ENCODE data around the gene VASH2. TPM values are rescaled to one million over a fixed set of nuclear protein-coding genes. Genes with fewer than 3 reads are reported as not detected.
"Not testable (repeated sequence)": the region's sequence is repeated elsewhere in the genome, so short reads cannot be mapped to it uniquely, and the experiment has no call there.

Gene VASH2
- total RNA-seq (2014; rRNA removed; shearing (Covaris generic)): 50.9 and 74.6 TPM in 2 replicates

DNA sequence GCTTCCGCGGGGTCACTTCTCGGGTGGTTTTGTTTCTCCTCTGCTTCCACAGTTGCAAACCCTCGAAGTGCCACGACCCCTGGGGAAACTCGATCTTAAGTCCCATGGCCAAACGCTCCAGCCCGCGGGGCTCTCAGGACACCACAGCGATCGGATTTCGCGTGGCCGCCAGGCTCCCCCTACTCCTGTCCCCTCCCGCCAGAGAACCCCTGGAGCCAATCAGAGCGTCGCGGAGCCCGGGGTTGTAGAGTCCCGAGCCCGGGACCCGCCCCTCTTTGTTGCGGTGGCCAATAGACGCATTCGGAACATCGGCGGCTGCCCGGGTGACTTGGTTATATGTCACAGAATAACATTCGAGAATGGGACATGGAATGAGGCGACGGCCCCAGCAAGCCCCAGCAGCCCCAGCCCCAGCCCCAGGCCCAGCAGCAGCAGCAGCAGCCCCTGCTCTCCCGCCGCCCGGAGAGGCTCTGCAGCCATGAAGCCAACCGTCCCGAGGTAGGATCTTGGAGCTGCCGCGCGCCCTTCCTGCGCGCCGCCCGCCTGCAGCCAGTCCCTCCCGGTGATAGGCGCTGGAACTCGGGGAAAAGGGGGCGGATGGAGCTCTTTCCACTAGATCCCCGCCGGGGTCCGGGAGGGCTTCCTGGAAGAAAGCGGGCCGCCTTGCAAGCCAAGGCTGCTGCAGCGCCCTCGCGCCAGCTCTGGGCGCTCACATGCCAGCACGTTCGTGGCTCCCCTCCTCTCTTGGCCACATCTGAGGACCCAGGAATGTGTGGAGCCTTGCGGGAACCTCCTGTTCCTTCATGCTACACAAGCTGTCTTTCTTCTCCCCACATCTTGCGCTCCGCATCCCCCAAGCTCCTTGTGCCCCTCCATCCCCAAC is at the start of gene VASH2:
TSS of gene VASH2 (plus strand) at position 299 of the 883 bp plus-strand sequence. CDS start 1,002 bp downstream, outside the sequence.
- peak; percentile 98 for DNase-seq
- peaks cover 19% of the 10 kb centered on the region for H3K36me3 ChIP-seq (replicated peaks; ENCODE audit: control insufficient read depth, insufficient read depth, low read length)
- H3K27me3 ChIP-seq (ENCODE audit: control insufficient read depth, insufficient read depth, low read length): peaks cover 13% of the 10 kb centered on the region
- peak within 1 kb of the TSS; percentile 95 for H3K4me3 ChIP-seq (ENCODE audit: insufficient read depth, low read depth, low read length)

- DNase-seq: no peak
- Histone ChIP-seq H3K36me3 (replicated peaks; ENCODE audit: control insufficient read depth, insufficient read depth, low read length) (peaks cover 18% of the 10 kb centered on the region), H3K27me3 (ENCODE audit: control insufficient read depth, insufficient read depth, low read length) (no peaks in the 10 kb centered on the region), H3K4me3 (ENCODE audit: insufficient read depth, low read depth, low read length) (no peak overlapping the region)
Observed at GRCh38 chr1:212901290-212901689, 49.1 kb upstream of the VASH2 start.

DNA sequence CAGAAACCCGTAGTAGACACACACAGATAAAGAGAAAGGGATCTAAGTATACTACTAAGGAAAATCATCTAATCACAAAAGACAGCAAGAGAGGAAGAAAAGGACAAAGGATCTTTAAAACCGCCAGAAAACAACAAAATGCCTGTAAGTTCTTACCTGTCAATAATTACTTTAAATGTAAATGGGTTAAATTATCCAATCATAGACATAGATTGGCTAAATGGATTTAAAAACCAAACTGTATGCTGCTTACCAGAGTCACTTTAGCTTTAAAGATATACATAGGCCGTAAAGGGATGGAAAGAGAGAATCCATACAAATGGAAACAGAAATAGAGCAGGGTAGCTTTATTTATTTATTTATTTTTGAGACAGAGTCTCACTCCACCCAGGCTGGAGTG is 48.3 kb upstream of the VASH2 start:
- Histone ChIP-seq H3K36me3 (replicated peaks; ENCODE audit: control insufficient read depth, insufficient read depth, low read length) (peaks cover 17% of the 10 kb centered on the region), H3K27me3 (ENCODE audit: control insufficient read depth, insufficient read depth, low read length) (no peaks in the 10 kb centered on the region), H3K4me3 (ENCODE audit: insufficient read depth, low read depth, low read length) (no peak overlapping the region)
- no peak for DNase-seq

GRCh38 chr1:212903664-212904063 is 46.7 kb upstream of the VASH2 start:
- Histone ChIP-seq H3K4me3 (ENCODE audit: insufficient read depth, low read depth, low read length) (no peak overlapping the region), H3K27me3 (ENCODE audit: control insufficient read depth, insufficient read depth, low read length) (no peaks in the 10 kb centered on the region), H3K36me3 (replicated peaks; ENCODE audit: control insufficient read depth, insufficient read depth, low read length) (peaks cover 23% of the 10 kb centered on the region)
- no peak for DNase-seq

GRCh38 chr1:212908071-212908470 is 42.3 kb upstream of the VASH2 start:
- H3K4me3 ChIP-seq (ENCODE audit: insufficient read depth, low read depth, low read length); H3K27me3 ChIP-seq (ENCODE audit: control insufficient read depth, insufficient read depth, low read length); H3K36me3 ChIP-seq (replicated peaks; ENCODE audit: control insufficient read depth, insufficient read depth, low read length); DNase-seq: not testable (repeated sequence)

DNA sequence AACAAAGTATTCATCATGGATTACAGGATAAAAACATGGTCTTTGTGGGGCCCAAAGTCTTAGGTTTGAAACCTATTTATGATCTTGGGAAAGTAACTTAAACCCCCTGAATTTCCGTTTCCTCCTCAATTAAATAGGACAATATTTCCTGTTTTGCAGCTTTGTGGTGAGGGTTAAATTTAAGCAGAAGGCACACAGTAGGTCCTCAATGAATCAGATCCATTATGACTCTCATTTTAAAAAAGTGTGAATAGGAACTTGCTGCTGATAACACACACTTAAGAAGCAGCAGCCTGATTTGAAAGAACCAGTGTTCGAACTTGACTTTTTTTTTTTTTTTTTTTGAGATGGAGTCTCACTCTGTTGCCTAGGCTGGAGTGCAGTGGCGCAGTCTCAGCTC is 41.4 kb upstream of the VASH2 start:
- no peak for DNase-seq
- Histone ChIP-seq H3K36me3 (replicated peaks; ENCODE audit: control insufficient read depth, insufficient read depth, low read length) (peaks cover 10% of the 10 kb centered on the region), H3K4me3 (ENCODE audit: insufficient read depth, low read depth, low read length) (no peak overlapping the region), H3K27me3 (ENCODE audit: control insufficient read depth, insufficient read depth, low read length) (no peaks in the 10 kb centered on the region)

DNA sequence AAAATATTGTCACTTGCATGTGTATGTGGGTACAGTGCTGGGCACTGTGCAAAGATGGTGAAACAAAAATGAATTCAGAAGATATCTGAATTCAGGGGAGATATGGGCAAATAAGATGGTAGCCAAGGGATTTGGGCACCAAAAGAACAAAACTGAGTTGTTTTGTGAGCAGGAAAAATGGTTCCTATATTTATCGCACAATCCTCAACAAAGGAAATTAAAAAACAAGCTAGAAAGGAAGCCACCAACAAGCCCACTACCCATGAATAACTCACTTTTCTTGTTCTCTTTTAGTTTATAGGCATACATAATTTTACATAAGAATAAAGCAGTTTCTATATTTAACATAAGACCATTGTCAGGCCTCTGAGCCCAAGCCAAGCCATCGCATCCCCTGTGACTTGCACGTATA is 40.7 kb upstream of the VASH2 start:
- peak overlapping the region; percentile 2; the same call in 1 of the 2 replicates for H3K4me3 ChIP-seq (ENCODE audit: insufficient read depth, low read depth, low read length)
- DNase-seq: no peak

GRCh38 chr1:212910213-212910612 is 40.1 kb upstream of the VASH2 start:
- peak overlapping the region; percentile 58 for H3K4me3 ChIP-seq (ENCODE audit: insufficient read depth, low read depth, low read length)
- not testable (repeated sequence) for DNase-seq; H3K27me3 ChIP-seq (ENCODE audit: control insufficient read depth, insufficient read depth, low read length); H3K36me3 ChIP-seq (replicated peaks; ENCODE audit: control insufficient read depth, insufficient read depth, low read length)

More for the DNA sequence above, 40.7 kb upstream of the VASH2 start:
- H3K27me3 ChIP-seq (ENCODE audit: control insufficient read depth, insufficient read depth, low read length): no peaks in the 10 kb centered on the region
- peaks cover 10% of the 10 kb centered on the region for H3K36me3 ChIP-seq (replicated peaks; ENCODE audit: control insufficient read depth, insufficient read depth, low read length)

- peak overlapping the region; percentile 49 for H3K4me3 ChIP-seq (ENCODE audit: insufficient read depth, low read depth, low read length)
- not testable (repeated sequence) for H3K36me3 ChIP-seq (replicated peaks; ENCODE audit: control insufficient read depth, insufficient read depth, low read length); DNase-seq; H3K27me3 ChIP-seq (ENCODE audit: control insufficient read depth, insufficient read depth, low read length)
Observed at GRCh38 chr1:212913638-212914037, 36.7 kb upstream of the VASH2 start.

- H3K4me3 ChIP-seq (ENCODE audit: insufficient read depth, low read depth, low read length); DNase-seq; H3K27me3 ChIP-seq (ENCODE audit: control insufficient read depth, insufficient read depth, low read length); H3K36me3 ChIP-seq (replicated peaks; ENCODE audit: control insufficient read depth, insufficient read depth, low read length): not testable (repeated sequence)
Observed at GRCh38 chr1:212914110-212914509, 36.2 kb upstream of the VASH2 start.

GRCh38 chr1:212914789-212915188 is 35.6 kb upstream of the VASH2 start:
- Histone ChIP-seq H3K36me3 (replicated peaks; ENCODE audit: control insufficient read depth, insufficient read depth, low read length) (peaks cover 3% of the 10 kb centered on the region; the same call in 1 of the 2 replicates), H3K27me3 (ENCODE audit: control insufficient read depth, insufficient read depth, low read length) (no peaks in the 10 kb centered on the region), H3K4me3 (ENCODE audit: insufficient read depth, low read depth, low read length) (peak overlapping the region; percentile 22)
- DNase-seq: peak; percentile 54

- peak; percentile 77 for DNase-seq
- H3K36me3 ChIP-seq (replicated peaks; ENCODE audit: control insufficient read depth, insufficient read depth, low read length): peaks cover 3% of the 10 kb centered on the region; the same call in 1 of the 2 replicates
- H3K27me3 ChIP-seq (ENCODE audit: control insufficient read depth, insufficient read depth, low read length): no peaks in the 10 kb centered on the region
- peak overlapping the region; percentile 22; the same call in 1 of the 2 replicates for H3K4me3 ChIP-seq (ENCODE audit: insufficient read depth, low read depth, low read length)
Observed at GRCh38 chr1:212915245-212916091, 34.9 kb upstream of the VASH2 start.

DNA sequence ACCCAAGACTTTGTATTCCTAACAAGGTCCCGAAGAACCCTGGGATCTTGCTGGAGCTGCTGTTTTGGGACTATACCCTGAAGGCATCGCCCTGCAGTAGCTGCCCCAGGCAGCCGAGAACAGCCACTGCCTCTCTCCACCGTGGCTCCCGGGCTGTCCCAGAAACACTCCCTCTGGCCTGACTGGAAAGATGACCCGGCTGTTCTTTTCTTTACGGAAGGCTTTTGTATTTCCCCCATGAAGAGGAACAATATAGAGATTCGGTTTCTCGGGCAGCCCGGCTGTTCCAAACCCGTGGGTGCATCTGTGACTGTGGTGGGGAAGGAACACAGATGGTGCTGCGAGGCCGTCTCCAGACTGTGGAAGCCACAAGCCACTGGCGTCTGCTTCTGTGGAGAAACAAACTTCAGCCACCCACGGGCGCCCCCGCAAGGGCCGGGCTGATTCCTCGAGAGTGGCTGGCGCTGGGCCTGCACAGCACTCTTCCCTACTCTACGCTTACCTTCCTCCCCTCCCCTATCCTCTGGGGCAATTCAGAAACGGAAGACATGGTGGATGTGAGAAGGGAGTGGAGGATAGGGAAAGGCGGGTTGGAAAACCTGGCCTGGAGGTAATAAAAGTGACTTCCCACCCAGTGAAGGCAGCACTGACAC is 33.7 kb upstream of the VASH2 start:
- Histone ChIP-seq H3K4me3 (ENCODE audit: insufficient read depth, low read depth, low read length) (peak overlapping the region; percentile 10; the same call in 1 of the 2 replicates), H3K27me3 (ENCODE audit: control insufficient read depth, insufficient read depth, low read length) (no peaks in the 10 kb centered on the region), H3K36me3 (replicated peaks; ENCODE audit: control insufficient read depth, insufficient read depth, low read length) (peaks cover 3% of the 10 kb centered on the region; the same call in 1 of the 2 replicates)
- DNase-seq: peak; percentile 74

DNA sequence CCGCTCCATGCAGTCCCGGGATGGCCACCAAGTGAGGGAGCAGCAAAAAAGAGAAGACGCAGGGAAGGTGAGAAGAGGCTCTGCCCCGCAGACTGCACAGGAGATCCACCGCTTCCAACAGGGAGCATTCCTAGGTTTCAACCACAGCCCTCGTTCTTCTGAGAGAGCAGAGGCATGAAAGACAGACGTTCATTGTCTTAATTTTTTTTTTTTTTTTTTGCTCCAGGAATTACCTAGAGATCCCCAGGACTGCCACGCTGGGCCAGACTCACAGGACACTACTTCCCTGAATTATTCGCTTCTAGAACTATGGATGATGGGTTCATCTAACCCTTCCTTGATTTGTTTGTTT is 33.2 kb upstream of the VASH2 start:
- Histone ChIP-seq H3K36me3 (replicated peaks; ENCODE audit: control insufficient read depth, insufficient read depth, low read length) (peaks cover 3% of the 10 kb centered on the region; the same call in 1 of the 2 replicates), H3K27me3 (ENCODE audit: control insufficient read depth, insufficient read depth, low read length) (no peaks in the 10 kb centered on the region), H3K4me3 (ENCODE audit: insufficient read depth, low read depth, low read length) (no peak overlapping the region)
- no peak for DNase-seq
